ENCODE measurements around the gene TEDDM1. TPM values are rescaled to one million over a fixed set of nuclear protein-coding genes. Genes with fewer than 3 reads are reported as not detected.

The TEDDM1 gene
- total and polyA plus RNA-seq, 2 donors (not counting 3 experiments of a cell fraction or from before 2014, with no cell fraction given) = not detected

GRCh38 chr1:182428043-182428442 lies 27.6 kb upstream of the TEDDM1 start:
- CTCF ChIA-PET = interaction anchor here (1.0 to 2.1 kb wide), 2 partner anchors 17 to 347 kb away, joined by 3 to 6 read pairs; no protein-coding TSS in a partner anchor

More at GRCh38 chr1:182428043-182428442, 27.6 kb upstream of the TEDDM1 start:
- no TSS peak for BruUV-seq (replicated peaks)
- Histone ChIP-seq H3K4me2 (ENCODE audit: insufficient read depth, low read length) (no peak overlapping the region), H3K4me1 (ENCODE audit: control insufficient read depth, extremely low read depth, insufficient read depth, low read length) (no peaks in the 10 kb centered on the region), H3K9me3 (replicated peaks; ENCODE audit: control insufficient read depth, insufficient read depth, low read length) (no peaks in the 10 kb centered on the region), H3K9ac (replicated peaks; ENCODE audit: extremely low read depth, insufficient read depth, low read length) (no peak overlapping the region), H3K36me3 (ENCODE audit: control insufficient read depth in 2 of 2, extremely low read depth in 1 of 2, insufficient read depth in 2 of 2, low read length in 2 of 2) (no peaks in the 10 kb centered on the region), H3K27me3 (ENCODE audit: control insufficient read depth in 2 of 2, insufficient read depth in 2 of 2, low read length in 2 of 2) (no peaks in the 10 kb centered on the region), H4K20me1 (replicated peaks; ENCODE audit: control insufficient read depth, extremely low read depth, insufficient read depth, low read length) (no peaks in the 10 kb centered on the region), H3K9me1 (replicated peaks; ENCODE audit: control insufficient read depth, extremely low read depth, insufficient read depth, low read length) (no peaks in the 10 kb centered on the region), H3K79me2 (ENCODE audit: control insufficient read depth, insufficient read depth, low read length) (no peaks in the 10 kb centered on the region), H3K27ac (ENCODE audit: insufficient read depth, low read depth, low read length) (no peak overlapping the region), H3K4me3 (replicated peaks in 1 of 3; ENCODE audit: insufficient read depth in 1 of 3, low read depth in 1 of 3, low read length in 3 of 3) (no peak overlapping the region), H2AFZ (ENCODE audit: low read depth, low read length) (no peak overlapping the region)
- no peak for DNase-seq (ENCODE audit: low read depth, low spot score)
- no peak for FAIRE-seq
- intact Hi-C loops (cut with micrococcal nuclease) = no loop called here
- dilution Hi-C loops (cut with MboI; ENCODE audit: extremely low pct_ligation_motif_present, low sequenced_read_pairs) = no loop called here
- POLR2A ChIA-PET = no interaction called here
- TF ChIP-seq, protein P1, sequence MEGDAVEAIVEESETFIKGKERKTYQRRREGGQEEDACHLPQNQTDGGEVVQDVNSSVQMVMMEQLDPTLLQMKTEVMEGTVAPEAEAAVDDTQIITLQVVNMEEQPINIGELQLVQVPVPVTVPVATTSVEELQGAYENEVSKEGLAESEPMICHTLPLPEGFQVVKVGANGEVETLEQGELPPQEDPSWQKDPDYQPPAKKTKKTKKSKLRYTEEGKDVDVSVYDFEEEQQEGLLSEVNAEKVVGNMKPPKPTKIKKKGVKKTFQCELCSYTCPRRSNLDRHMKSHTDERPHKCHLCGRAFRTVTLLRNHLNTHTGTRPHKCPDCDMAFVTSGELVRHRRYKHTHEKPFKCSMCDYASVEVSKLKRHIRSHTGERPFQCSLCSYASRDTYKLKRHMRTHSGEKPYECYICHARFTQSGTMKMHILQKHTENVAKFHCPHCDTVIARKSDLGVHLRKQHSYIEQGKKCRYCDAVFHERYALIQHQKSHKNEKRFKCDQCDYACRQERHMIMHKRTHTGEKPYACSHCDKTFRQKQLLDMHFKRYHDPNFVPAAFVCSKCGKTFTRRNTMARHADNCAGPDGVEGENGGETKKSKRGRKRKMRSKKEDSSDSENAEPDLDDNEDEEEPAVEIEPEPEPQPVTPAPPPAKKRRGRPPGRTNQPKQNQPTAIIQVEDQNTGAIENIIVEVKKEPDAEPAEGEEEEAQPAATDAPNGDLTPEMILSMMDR (IDR thresholded peaks at IDR 0.05; ENCODE audit: extremely low read depth in 1 of 2, insufficient read depth in 1 of 2, low read depth in 1 of 2, low read length in 2 of 2) = no peak
- TF ChIP-seq POLR2AphosphoS5 (IDR thresholded peaks at IDR 0.05; ENCODE audit: insufficient read depth, low read depth, low read length) (no peak), POLR2A (IDR thresholded peaks at IDR 0.05; ENCODE audit: low read depth, low read length) (no peak), EZH2 (IDR thresholded peaks at IDR 0.05; ENCODE audit: borderline replicate concordance, low read depth, low read length, severe bottlenecking) (no peak), MYC (IDR thresholded peaks at IDR 0.05; ENCODE audit: low read depth, low read length) (no peak), FOS (IDR thresholded peaks at IDR 0.05; ENCODE audit: borderline replicate concordance, insufficient read depth, low read length) (no peak), JUN (IDR thresholded peaks at IDR 0.05; ENCODE audit: borderline replicate concordance, insufficient read depth, insufficient read length, low read depth) (no peak), GATA2 (IDR thresholded peaks at IDR 0.05; ENCODE audit: insufficient read depth, insufficient read length, low read depth, low read length) (no peak)
- TF ChIP-seq, protein P2, sequence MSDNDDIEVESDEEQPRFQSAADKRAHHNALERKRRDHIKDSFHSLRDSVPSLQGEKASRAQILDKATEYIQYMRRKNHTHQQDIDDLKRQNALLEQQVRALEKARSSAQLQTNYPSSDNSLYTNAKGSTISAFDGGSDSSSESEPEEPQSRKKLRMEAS (IDR thresholded peaks at IDR 0.05; ENCODE audit: insufficient read depth, insufficient read length) = no peak

Measured in endothelial cell of umbilical vein (primary cell).